H1 (cell line): ENCODE results near the gene ZNF679. TPM values are rescaled to one million over a fixed set of nuclear protein-coding genes. Genes with fewer than 3 reads are reported as not detected.
"Not testable (repeated sequence)": the region's sequence is repeated elsewhere in the genome, so short reads cannot be mapped to it uniquely, and the experiment has no call there.

Source experiments
- CTCF ChIA-PET: fragments of 300-600 bp; sonication (Branson Sonifier 250); formaldehyde crosslinking; loops from one replicate; lab custom pipeline; 2021; ENCODE audit not compliant: partially characterized antibody; lab: Charles Lee
- POLR2A ChIA-PET: fragments of 300-600 bp; sonication (Branson Sonifier 250); formaldehyde crosslinking; loops from one replicate; lab custom pipeline; 2021; ENCODE audit warnings: inconsistent platforms; ENCODE audit not compliant: partially characterized antibody; lab: Charles Lee
- DNase-seq, 2 experiments: peaks; one replicate each; pipeline versions ENCODE4 v3.0.0 to v3.0.0-alpha.2; 2010 to 2022; ENCODE audit warnings: low spot score in 2 of 2, low read depth in 1 of 2, mixed read lengths in 1 of 2
- FAIRE-seq: peaks from 2 replicates; lab custom pipeline; 2011; peaks lifted over from hg19 to GRCh38; lab: Jason Lieb, UNC
- H2AFZ ChIP-seq: 2 replicates; pipeline ENCODE4 v1.8.1; 2012; ENCODE audit warnings: low read length, inconsistent platforms
- H2AK5ac ChIP-seq: 2 replicates; pipeline ENCODE4 v1.6.1; 2013; ENCODE audit warnings: low read depth, low read length
- H2BK120ac ChIP-seq: replicated peaks from 2 replicates; pipeline ENCODE3; 2013; ENCODE audit warnings: low read depth, low read length, inconsistent platforms
- H2BK12ac ChIP-seq: 2 replicates; pipeline ENCODE4 v1.6.1; 2013; ENCODE audit warnings: low read depth, low read length
- H2BK15ac ChIP-seq: 2 replicates; pipeline ENCODE4 v1.6.1; 2013; ENCODE audit warnings: low read length
- H2BK20ac ChIP-seq: 2 replicates; pipeline ENCODE4 v1.6.1; 2013; ENCODE audit warnings: low read length
- H2BK5ac ChIP-seq: 2 replicates; pipeline ENCODE4 v1.6.1; 2013; ENCODE audit warnings: low read depth, low read length
- H3K14ac ChIP-seq: 2 replicates; pipeline ENCODE4 v1.6.1; 2013; ENCODE audit warnings: inconsistent platforms; ENCODE audit not compliant: insufficient read length
- H3K18ac ChIP-seq: 2 replicates; pipeline ENCODE4 v1.6.1; 2013; ENCODE audit warnings: low read length; ENCODE audit errors: extremely low read depth
- H3K23ac ChIP-seq: 2 replicates; pipeline ENCODE4 v1.6.1; 2013; ENCODE audit warnings: inconsistent platforms; ENCODE audit not compliant: insufficient read length
- H3K23me2 ChIP-seq: 2 replicates; pipeline ENCODE4 v1.6.1; 2013; ENCODE audit warnings: low read depth, low read length
- H3K27ac ChIP-seq: 2 replicates; pipeline ENCODE4 v1.6.1; 2011; ENCODE audit warnings: low read depth, low read length, inconsistent platforms
- H3K27me3 ChIP-seq, 4 experiments: replicated peaks in 1 of 4; 1 replicate in 1 of 4; 2 replicates in 3 of 4; pipeline versions ENCODE4 v1.6.1 to v1.8.1; 2011 to 2013; ENCODE audit warnings: low read length in 3 of 4, mild to moderate bottlenecking in 3 of 4, inconsistent platforms in 2 of 4, mixed read lengths in 2 of 4, moderate library complexity in 1 of 4; ENCODE audit not compliant: control insufficient read depth in 3 of 4, insufficient read depth in 3 of 4; ENCODE audit errors: extremely low read depth in 1 of 4
- H3K36me3 ChIP-seq, 4 experiments: 2 replicates each; pipeline versions ENCODE4 v1.6.1 to v1.8.1; 2011 to 2013; ENCODE audit warnings: mild to moderate bottlenecking in 4 of 4, low read length in 3 of 4, moderate library complexity in 2 of 4, control low read depth in 1 of 4, inconsistent platforms in 1 of 4; ENCODE audit not compliant: insufficient read depth in 4 of 4, control insufficient read depth in 2 of 4
- H3K4ac ChIP-seq: replicated peaks from 2 replicates; pipeline ENCODE3; 2013; ENCODE audit warnings: low read length, low read depth, mixed read lengths, inconsistent platforms; ENCODE audit not compliant: insufficient read length
- H3K4me1 ChIP-seq, 4 experiments: replicated peaks in 1 of 4; 1 replicate in 1 of 4; 2 replicates in 3 of 4; pipeline versions ENCODE4 v1.6.1 to v1.8.1; 2011 to 2013; ENCODE audit warnings: low read length in 3 of 4, inconsistent platforms in 2 of 4, mixed read lengths in 1 of 4; ENCODE audit not compliant: insufficient read depth in 4 of 4, control insufficient read depth in 3 of 4
- H3K4me2 ChIP-seq, 2 experiments: 2 replicates each; pipeline versions ENCODE4 v1.6.1 to v1.8.1; 2011 to 2013; ENCODE audit warnings: low read depth in 2 of 2, low read length in 2 of 2, control low read depth in 1 of 2, inconsistent platforms in 1 of 2, mild to moderate bottlenecking in 1 of 2; ENCODE audit not compliant: insufficient read depth in 1 of 2
- H3K4me3 ChIP-seq, 4 experiments: fragments of 200-600, 300-600 bp in 1 of 4; sonication (generic), shearing (Covaris generic), sonication (Bioruptor Twin) in 1 of 4; 2 replicates each; pipeline versions ENCODE4 v1.5.1 to v1.8.1; 2011 to 2016; ENCODE audit warnings: low read length in 4 of 4, low read depth in 3 of 4, control low read depth in 2 of 4, inconsistent platforms in 2 of 4, mild to moderate bottlenecking in 2 of 4, mixed read lengths in 1 of 4, moderate library complexity in 1 of 4; ENCODE audit not compliant: insufficient read depth in 2 of 4; ENCODE audit errors: extremely low read depth in 1 of 4
- H3K56ac ChIP-seq: replicated peaks from 2 replicates; pipeline ENCODE3; 2013; ENCODE audit warnings: low read depth, mild to moderate bottlenecking, mixed read lengths, low read length, inconsistent platforms; ENCODE audit not compliant: insufficient read length
- H3K79me1 ChIP-seq: 2 replicates; pipeline ENCODE4 v1.6.1; 2013; ENCODE audit warnings: low read depth, low read length, control low read depth
- H3K79me2 ChIP-seq, 2 experiments: 2 replicates each; pipeline versions ENCODE4 v1.6.1 to v1.8.1; 2012 to 2013; ENCODE audit warnings: low read length in 2 of 2, mild to moderate bottlenecking in 2 of 2, inconsistent platforms in 1 of 2; ENCODE audit not compliant: insufficient read depth in 2 of 2, control insufficient read depth in 1 of 2
- H3K9ac ChIP-seq, 4 experiments: replicated peaks in 1 of 4; 1 replicate in 1 of 4; 2 replicates in 3 of 4; pipeline versions ENCODE4 v1.6.1 to v1.8.1; 2011 to 2013; ENCODE audit warnings: low read depth in 3 of 4, low read length in 3 of 4, control low read depth in 2 of 4, mild to moderate bottlenecking in 2 of 4, moderate library complexity in 2 of 4, inconsistent platforms in 1 of 4; ENCODE audit errors: extremely low read depth in 1 of 4
- H3K9me3 ChIP-seq, 2 experiments: 2 replicates each; pipeline versions ENCODE4 v1.6.1 to v1.8.1; 2012 to 2013; ENCODE audit warnings: mild to moderate bottlenecking in 2 of 2, moderate library complexity in 2 of 2, control low read depth in 1 of 2, inconsistent platforms in 1 of 2, low read depth in 1 of 2, low read length in 1 of 2, mixed read lengths in 1 of 2; ENCODE audit not compliant: insufficient read depth in 2 of 2
- H4K20me1 ChIP-seq, 2 experiments: replicated peaks in 1 of 2; 2 replicates each; pipeline versions ENCODE3 to v1.8.1; 2011 to 2013; ENCODE audit warnings: inconsistent platforms in 2 of 2, low read length in 2 of 2, mild to moderate bottlenecking in 1 of 2; ENCODE audit not compliant: insufficient read depth in 2 of 2, control insufficient read depth in 1 of 2
- H4K5ac ChIP-seq: 2 replicates; pipeline ENCODE4 v1.6.1; 2013; ENCODE audit warnings: low read length, low read depth, mixed read lengths, inconsistent platforms; ENCODE audit not compliant: insufficient read length
- H4K8ac ChIP-seq: 2 replicates; pipeline ENCODE4 v1.8.0; 2013; ENCODE audit warnings: mild to moderate bottlenecking, moderate library complexity, low read length, inconsistent platforms; ENCODE audit not compliant: insufficient read depth; ENCODE audit errors: extremely low read depth
- H4K91ac ChIP-seq: replicated peaks from 2 replicates; pipeline ENCODE3; 2013; ENCODE audit warnings: low read length, mixed read lengths, inconsistent platforms; ENCODE audit not compliant: insufficient read length
- WGBS, 2 experiments: shearing (Covaris generic) in 1 of 2; methylation state at CpG; one replicate each; pipeline versions ENCODE4 v1.1.6 to v1.1.7; 2013 to 2015; ENCODE audit warnings: low lambda C conversion rate in 2 of 2, mixed read lengths in 2 of 2, inconsistent platforms in 1 of 2, low coverage in 1 of 2, missing lambda C conversion rate in 1 of 2; ENCODE audit not compliant: insufficient replicate concordance in 2 of 2, insufficient coverage in 1 of 2, insufficient read length in 1 of 2; ENCODE audit errors: extremely low coverage in 1 of 2, missing lambda C conversion rate in 1 of 2; 5-methylcytosine and 5-hydroxymethylcytosine counted together
- polyA plus RNA-seq, 7 experiments: library from polyadenylated mRNA; depleted of rRNA in 3 of 7; stranded (reverse) in 5 of 7; unstranded in 2 of 7; fragments of >200 nt in 5 of 7; fragments of 200-250 nt in 2 of 7; gene quantifications; 1 replicate in 5 of 7; 2 replicates in 1 of 7; 4 replicates in 1 of 7; pipeline versions ENCODE4 v1.2.1 to v1.2.3, GENCODE V29; 2011 to 2013; ENCODE audit warnings: missing spikeins in 2 of 7, mixed read lengths in 2 of 7
- total RNA-seq: library from RNA; stranded (reverse); fragmentation: NEBNext Ultra II Directional; extraction: Animal tissue kit (Norgen Biotek cat#: 25700); gene quantifications from 2 replicates; pipeline ENCODE4 v1.2.1, GENCODE V29; 2021

Gene ZNF679
- total and polyA plus RNA-seq, 2 of the 8 experiments (the other 6 are each of a cell fraction or from before 2014, with no cell fraction given) = not detected

- POLR2A ChIA-PET, H2AFZ ChIP-seq, H2BK12ac ChIP-seq, H4K20me1 ChIP-seq, H3K4me2 ChIP-seq, H2BK15ac ChIP-seq, H3K23ac ChIP-seq, H3K56ac ChIP-seq, FAIRE-seq, H3K23me2 ChIP-seq, H2BK20ac ChIP-seq, H4K8ac ChIP-seq, H3K36me3 ChIP-seq, H3K79me1 ChIP-seq, H3K14ac ChIP-seq, CTCF ChIA-PET, H4K91ac ChIP-seq, H3K27me3 ChIP-seq, H3K4ac ChIP-seq, H3K4me1 ChIP-seq, DNase-seq, H4K5ac ChIP-seq, H2BK120ac ChIP-seq, H3K18ac ChIP-seq, H3K9ac ChIP-seq, H2AK5ac ChIP-seq, H2BK5ac ChIP-seq, H3K79me2 ChIP-seq, H3K4me3 ChIP-seq, H3K27ac ChIP-seq: not testable (repeated sequence)
- WGBS, 2 experiments = 50% methylated on average over 1 of the region's 1 CpG; no CpG with 5 or more reads in 1 of the 2 experiments
- peaks cover 48 to 58% of the 10 kb centered on the region in 2 experiments for H3K9me3 ChIP-seq
Observed at GRCh38 chr7:64316031-64316742, 87.9 kb downstream of the ZNF679 start.

Other genes with a start within 250 kb of the ZNF679 start
- gene ZNF722, start 229.6 kb upstream of the ZNF679 start, total RNA-seq = not detected in 2 replicates
- not detected in 2 replicates for gene ZNF722, start 229.6 kb upstream of the ZNF679 start, polyA plus RNA-seq (2011; rRNA removed)
- gene ZNF727, start 183.0 kb upstream of the ZNF679 start, total RNA-seq = not detected in 2 replicates
- gene ZNF727, start 183.0 kb upstream of the ZNF679 start, polyA plus RNA-seq (2011; rRNA removed) = not detected in 2 replicates
- not detected in 2 replicates for gene ZNF735, start 21.3 kb upstream of the ZNF679 start, total RNA-seq
- not detected in 2 replicates for gene ZNF735, start 21.3 kb upstream of the ZNF679 start, polyA plus RNA-seq (2011; rRNA removed)
- gene ZNF736, start 85.5 kb downstream of the ZNF679 start, total RNA-seq = not detected in 2 replicates
- gene ZNF736, start 85.5 kb downstream of the ZNF679 start, polyA plus RNA-seq (2011; rRNA removed) = not detected in 2 replicates